Astrocyte of the cerebellum (primary cell): ENCODE measurements around the gene NPIPB2.

Source experiments
- DNase-seq: peaks from one replicate; pipeline ENCODE4 v3.0.0-alpha.2; 2011; ENCODE audit warnings: low read depth
- H3K4me3 ChIP-seq: 2 replicates; pipeline ENCODE4 v1.5.1; 2011; ENCODE audit warnings: mild to moderate bottlenecking, low read depth, low read length, moderate library complexity
- in situ Hi-C: cut with HindIII; loops from 2 replicates; pipeline ENCODE4 v1.10.0; 2017; ENCODE audit warnings: low sequenced_read_pairs
- TF ChIP-seq, protein P1 (sequence below): IDR thresholded peaks from 2 replicates; pipeline ENCODE4 v1.5.1; 2012; ENCODE audit warnings: low read length, low read depth, moderate library complexity, mild to moderate bottlenecking; ENCODE audit errors: missing control alignments

Gene NPIPB2

DNA sequence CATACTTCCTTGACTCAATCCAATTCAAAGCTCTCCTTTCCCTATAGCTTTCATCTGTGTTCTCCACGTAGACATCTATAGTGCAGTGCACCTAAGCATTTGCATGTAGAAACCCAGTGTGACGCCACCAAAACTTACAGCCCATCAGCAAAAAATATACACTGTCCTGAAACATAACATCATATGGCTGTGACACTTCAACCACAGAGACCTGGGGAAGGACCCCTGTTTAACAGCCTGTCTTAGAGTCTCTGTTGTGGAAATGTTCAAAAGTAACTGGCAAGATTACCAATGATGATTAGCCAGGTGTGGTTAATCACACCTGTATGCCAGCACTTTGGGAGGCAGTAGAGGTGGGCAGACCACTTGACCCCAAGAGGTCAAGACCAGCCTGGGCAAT, 48.3 kb downstream of the NPIPB2 start:
- in situ Hi-C loops, result no loop called here
- H3K4me3 ChIP-seq, result no peak overlapping the region
- no peak for DNase-seq
- TF ChIP-seq, protein P1, sequence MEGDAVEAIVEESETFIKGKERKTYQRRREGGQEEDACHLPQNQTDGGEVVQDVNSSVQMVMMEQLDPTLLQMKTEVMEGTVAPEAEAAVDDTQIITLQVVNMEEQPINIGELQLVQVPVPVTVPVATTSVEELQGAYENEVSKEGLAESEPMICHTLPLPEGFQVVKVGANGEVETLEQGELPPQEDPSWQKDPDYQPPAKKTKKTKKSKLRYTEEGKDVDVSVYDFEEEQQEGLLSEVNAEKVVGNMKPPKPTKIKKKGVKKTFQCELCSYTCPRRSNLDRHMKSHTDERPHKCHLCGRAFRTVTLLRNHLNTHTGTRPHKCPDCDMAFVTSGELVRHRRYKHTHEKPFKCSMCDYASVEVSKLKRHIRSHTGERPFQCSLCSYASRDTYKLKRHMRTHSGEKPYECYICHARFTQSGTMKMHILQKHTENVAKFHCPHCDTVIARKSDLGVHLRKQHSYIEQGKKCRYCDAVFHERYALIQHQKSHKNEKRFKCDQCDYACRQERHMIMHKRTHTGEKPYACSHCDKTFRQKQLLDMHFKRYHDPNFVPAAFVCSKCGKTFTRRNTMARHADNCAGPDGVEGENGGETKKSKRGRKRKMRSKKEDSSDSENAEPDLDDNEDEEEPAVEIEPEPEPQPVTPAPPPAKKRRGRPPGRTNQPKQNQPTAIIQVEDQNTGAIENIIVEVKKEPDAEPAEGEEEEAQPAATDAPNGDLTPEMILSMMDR, result no peak

DNA sequence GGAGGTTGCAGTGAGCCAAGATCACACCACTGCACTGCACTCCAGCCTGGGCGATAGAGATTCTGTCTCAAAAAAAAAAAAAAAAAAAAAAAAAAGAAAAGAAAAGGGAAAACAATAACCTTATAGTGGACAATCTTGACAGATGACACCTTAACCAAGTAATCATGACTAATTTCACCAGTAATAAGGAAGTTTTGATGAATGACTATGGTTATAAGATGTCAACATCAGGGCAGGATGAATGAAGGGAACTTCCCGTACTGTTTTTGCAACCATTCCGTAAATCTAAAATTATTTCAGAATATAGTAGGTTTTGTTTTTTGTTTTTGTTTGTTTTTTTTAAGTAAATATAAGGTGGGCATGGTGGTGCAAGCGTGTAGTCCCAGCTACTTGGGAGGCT, 49.1 kb downstream of the NPIPB2 start:
- H3K4me3 ChIP-seq, result no peak overlapping the region
- TF ChIP-seq, protein P1, result no peak
- in situ Hi-C loops, result no loop called here
- no peak for DNase-seq

DNA sequence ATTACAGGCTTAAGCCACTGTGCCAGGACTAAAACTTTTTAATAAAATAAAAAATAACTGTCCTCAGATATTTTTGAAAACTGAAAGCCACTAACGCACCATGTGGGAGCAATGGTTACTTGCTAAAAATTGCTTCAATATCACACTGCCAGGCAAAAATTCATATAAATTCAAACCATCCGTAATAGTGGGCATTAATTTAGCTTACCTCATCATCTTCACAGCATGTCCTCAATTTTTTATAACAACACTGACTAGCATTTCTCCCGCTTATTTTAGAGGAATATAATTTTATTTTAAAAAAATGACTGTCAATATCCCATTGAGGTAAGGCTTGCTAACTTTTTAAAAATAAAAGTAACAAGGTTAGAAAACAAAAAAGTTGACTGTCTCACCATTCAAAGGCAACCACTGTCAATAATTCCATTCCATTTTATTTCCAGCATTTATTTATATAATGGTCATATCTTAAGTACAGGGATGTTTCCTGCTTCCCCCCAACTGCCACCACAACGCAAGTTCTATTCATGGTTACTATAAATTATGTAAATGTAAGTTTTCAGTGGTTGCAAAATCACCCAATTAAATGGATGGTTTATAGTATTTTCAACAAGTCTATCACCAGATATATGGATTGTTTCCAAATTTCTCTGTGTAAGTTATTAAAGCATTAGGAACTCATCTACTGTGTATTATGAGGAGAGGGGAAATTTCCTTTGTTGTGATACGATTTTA, 51.4 kb downstream of the NPIPB2 start:
- DNase-seq, result no peak
- in situ Hi-C loops, result no loop called here
- TF ChIP-seq, protein P1, result no peak
- no peak overlapping the region for H3K4me3 ChIP-seq

DNA sequence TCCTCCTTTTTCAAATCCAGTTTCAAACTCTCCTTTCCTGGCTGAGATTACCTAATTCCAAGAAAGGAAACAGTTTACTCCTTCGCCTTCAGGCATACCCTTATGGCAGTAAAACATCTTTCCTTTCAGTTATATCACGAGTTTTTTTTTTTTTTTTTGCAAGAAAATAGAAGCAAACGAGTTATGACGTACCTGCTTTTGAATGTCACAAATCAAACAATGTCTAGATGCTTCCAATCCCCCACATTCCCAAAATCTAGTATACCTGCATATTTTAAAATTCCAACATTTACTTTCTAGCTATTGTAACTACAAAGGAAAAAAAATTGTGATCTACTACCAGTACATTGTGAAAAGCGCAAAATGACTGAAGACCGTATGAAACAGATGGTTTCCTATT, 55.0 kb downstream of the NPIPB2 start:
- in situ Hi-C loops, result no loop called here
- TF ChIP-seq, protein P1, result no peak
- no peak for DNase-seq
- H3K4me3 ChIP-seq, result no peak overlapping the region

DNA sequence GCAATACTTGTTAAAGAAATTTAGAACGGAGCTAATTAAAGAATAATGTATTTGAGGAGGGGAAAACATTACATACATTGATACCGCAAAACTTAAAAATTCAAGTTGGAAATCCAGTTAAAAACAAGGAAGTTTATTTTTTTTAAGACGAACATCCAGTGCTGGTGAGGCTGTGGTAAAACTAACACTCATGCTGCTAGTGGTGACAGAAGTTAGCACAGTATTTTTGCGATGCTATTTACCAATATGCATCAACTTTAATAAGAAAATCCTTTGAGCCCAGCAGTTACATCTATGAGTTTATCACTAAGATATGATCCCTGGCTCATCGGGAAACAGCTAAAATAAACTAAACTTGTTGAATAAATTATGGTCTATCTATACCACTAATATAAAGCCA, 57.8 kb downstream of the NPIPB2 start:
- TF ChIP-seq, protein P1, result no peak
- in situ Hi-C loops, result no loop called here
- no peak for DNase-seq
- H3K4me3 ChIP-seq, result no peak overlapping the region

DNA sequence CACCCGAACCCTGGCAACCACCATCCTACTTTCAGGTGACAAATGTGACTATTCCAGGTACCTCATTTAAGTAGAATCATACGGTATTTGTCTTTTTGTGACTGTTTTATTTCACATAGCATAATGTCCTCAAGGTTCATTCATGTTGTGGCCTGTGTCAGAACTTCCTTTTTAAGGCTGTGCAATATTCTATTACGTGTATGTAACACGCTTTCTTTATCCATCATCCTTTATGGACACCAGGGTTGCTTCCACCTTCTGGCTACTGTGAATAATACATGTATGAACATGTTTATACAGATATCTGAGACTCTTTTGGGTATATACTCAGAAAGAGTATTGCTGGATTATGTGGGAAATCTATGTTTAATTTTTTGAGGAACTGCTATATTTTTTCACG, 61.8 kb downstream of the NPIPB2 start:
- H3K4me3 ChIP-seq, result no peak overlapping the region
- no peak for DNase-seq
- in situ Hi-C loops, result no loop called here
- TF ChIP-seq, protein P1, result no peak

DNA sequence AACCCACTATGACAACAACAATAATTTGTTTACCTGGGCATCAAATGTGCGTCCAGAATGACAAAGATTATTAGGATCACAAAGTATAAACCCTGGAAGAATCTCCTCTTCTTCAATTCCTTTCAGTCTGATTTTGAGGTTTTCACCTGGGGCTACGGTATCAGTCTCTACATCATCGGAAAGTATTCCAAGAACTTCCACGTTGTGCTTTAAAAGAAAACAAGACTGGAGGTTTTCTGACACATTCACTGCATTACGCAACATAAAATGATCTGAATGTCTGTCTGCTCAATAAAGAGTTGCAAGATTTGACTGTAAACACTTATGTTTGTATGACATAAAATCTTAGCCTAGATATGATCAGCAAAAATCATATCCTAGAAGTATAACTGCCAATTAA, 64.5 kb downstream of the NPIPB2 start:
- DNase-seq, result no peak
- TF ChIP-seq, protein P1, result no peak
- in situ Hi-C loops, result no loop called here
- no peak overlapping the region for H3K4me3 ChIP-seq
